A549 treated with ZK216348 at 1 μM for 4 hours (cell line): Measurements from ENCODE around the gene KRTAP16-1. TPM values are rescaled to one million over a fixed set of nuclear protein-coding genes. Genes with fewer than 3 reads are reported as not detected.

ENCODE experiments used
- total RNA-seq: library from RNA; stranded (reverse); fragments of 200-300 nt; extraction: Qiagen RNA extraction; gene quantifications from 5 replicates; pipeline ENCODE4 v1.2.3, GENCODE V29; 2022; ENCODE audit warnings: low read depth

The KRTAP16-1 gene
- total RNA-seq = not detected in 5 replicates

GRCh38 chr17:41308918-41309359 is at the start of gene KRTAP16-1:
KRTAP16-1 (minus strand) TSS chr17:41309309; CDS start chr17:41309253, 56 bp downstream.

GRCh38 chr17:41350381-41350878 is 41.3 kb upstream of the KRTAP16-1 start, which contains the start of gene KRT33A:
KRT33A (minus strand) TSS chr17:41350828; CDS start chr17:41350767, 61 bp downstream.

DNA sequence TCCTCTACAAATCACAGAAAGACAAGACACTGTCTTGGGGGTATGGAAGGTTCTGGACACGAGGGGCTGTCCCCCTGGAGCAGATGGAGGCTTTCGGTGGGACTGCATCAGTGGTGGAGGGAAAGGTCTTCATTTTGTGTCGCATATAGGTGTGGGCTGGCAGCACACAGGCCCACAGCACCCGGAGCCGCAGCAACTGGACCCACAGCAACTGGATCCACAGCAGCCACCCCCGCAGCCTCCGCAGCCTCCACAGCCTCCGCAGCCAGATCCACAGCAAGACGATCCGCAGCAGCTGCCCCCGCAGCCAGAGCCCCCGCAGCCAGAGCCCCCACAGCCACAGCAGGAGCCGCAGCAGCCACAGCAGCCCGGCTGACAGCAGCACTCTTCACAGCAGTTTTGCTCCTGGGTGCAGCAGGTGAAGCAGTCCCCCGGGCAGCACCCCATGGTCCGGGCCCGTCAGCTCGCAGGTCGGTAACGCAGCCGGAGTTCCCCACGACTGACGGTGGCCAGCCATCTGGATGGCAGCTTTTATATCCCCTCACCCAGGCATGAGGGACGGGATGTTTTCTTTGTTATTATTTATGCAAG is 6.2 kb upstream of the KRTAP16-1 start, which contains the start of gene KRTAP17-1:
Gene KRTAP17-1, minus strand, starts transcription at position 507 of the 591 bp plus-strand sequence. Its CDS starts 60 bp downstream, at position 447.

DNA sequence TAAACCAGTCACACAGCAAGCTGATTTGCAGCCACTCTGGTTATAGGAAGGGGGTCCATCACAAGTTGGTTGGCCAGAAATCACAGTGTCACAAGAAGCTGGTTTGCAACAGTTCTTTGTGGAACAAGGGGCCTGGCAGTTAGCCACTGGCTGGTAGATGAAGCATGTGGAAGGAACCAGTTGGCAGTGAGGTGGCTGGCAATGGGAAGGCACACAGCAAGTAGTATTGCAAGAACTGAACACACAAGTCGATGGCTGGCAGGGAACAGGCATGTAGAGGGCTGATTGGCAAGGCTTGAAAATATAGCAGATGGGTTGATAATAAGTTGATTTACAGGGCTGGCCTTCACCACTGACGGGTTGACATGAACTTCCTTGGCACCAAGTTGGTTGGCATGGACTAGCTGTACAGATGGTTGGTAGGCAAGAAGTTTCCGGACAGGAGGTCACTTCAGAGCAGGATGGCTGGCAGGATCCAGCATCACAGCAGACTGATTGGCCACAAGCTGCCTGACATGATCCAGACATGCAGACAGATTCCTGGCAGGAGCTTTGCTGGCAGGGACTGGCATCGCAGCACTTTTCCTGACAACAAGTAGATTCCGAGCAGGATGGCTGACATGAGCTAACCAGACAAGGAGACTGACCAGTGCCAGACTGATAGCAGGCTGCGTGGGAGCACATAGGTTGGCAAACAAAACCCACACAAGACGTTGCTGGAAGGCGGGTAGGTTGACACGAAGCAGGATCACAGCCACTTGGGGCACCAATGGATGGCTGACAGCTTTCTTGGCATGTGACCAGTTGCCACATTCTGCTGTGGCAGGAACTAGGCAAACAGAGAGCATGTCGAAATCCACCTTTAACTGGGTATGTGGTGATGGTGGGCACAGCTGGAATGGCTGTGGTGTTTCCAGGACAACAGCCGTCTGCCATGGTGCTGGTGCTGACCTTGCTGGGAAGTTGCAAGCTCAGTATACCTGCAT is 6.9 kb downstream of the KRTAP16-1 start, which contains the start of gene KRTAP29-1:
Gene KRTAP29-1, minus strand, starts transcription at position 936 of the 986 bp plus-strand sequence. Its CDS starts 0 bp downstream, at position 936.

GRCh38 chr17:41275648-41276190 is 33.4 kb downstream of the KRTAP16-1 start, which contains the start of gene KRTAP9-7:
KRTAP9-7 (plus strand) TSS chr17:41275698; CDS start chr17:41275698, 0 bp downstream.

DNA sequence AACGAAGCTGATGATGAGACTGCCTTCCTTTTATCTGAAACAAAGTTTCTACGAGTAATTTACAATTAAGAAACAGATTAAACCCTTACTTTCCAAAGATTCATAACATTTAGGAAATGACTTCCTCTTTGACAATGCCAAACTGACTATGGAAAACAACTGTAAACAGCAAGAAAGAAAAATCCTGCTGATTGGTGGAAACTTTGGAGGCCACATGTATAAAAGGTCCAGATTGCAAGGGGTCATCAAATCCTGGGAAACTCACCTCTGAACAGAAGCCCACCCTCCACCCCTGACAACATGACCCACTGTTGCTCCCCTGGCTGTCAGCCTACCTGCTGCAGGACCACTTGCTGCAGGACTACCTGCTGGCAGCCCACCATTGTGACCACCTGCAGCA is 44.0 kb downstream of the KRTAP16-1 start, which contains the start of gene KRTAP9-6:
Gene KRTAP9-6, plus strand, starts transcription at position 301 of the 400 bp plus-strand sequence. Its CDS starts 0 bp downstream, at position 301.

Other genes with a start within 250 kb of the KRTAP16-1 start
- gene KRTAP2-3, start 249.2 kb downstream of the KRTAP16-1 start, total RNA-seq = not detected in 5 replicates
- gene KRTAP2-4, start 243.4 kb downstream of the KRTAP16-1 start, total RNA-seq = not detected in 5 replicates
- not detected in 5 replicates for gene KRTAP4-7, start 225.2 kb downstream of the KRTAP16-1 start, total RNA-seq
- not detected in 5 replicates for gene KRTAP4-8, start 211.2 kb downstream of the KRTAP16-1 start, total RNA-seq
- not detected in 5 replicates for gene KRTAP4-16, start 207.1 kb downstream of the KRTAP16-1 start, total RNA-seq
- not detected in 5 replicates for gene KRTAP4-9, start 203.9 kb downstream of the KRTAP16-1 start, total RNA-seq
- not detected in 5 replicates for gene KRTAP4-11, start 190.9 kb downstream of the KRTAP16-1 start, total RNA-seq
- not detected in 5 replicates for gene KRTAP4-12, start 185.1 kb downstream of the KRTAP16-1 start, total RNA-seq
- not detected in 5 replicates for gene KRTAP4-6, start 168.8 kb downstream of the KRTAP16-1 start, total RNA-seq
- not detected in 5 replicates for gene KRTAP4-5, start 159.5 kb downstream of the KRTAP16-1 start, total RNA-seq
- gene KRTAP4-4, start 148.6 kb downstream of the KRTAP16-1 start, total RNA-seq = not detected in 5 replicates
- gene KRTAP4-3, start 141.1 kb downstream of the KRTAP16-1 start, total RNA-seq = not detected in 5 replicates
- gene KRTAP4-2, start 131.1 kb downstream of the KRTAP16-1 start, total RNA-seq = not detected in 5 replicates
- 0.32 TPM in 1 of 5 replicates, not detected in the others for gene KRTAP4-1, start 124.4 kb downstream of the KRTAP16-1 start, total RNA-seq
- not detected in 5 replicates for gene KRTAP9-1, start 119.4 kb downstream of the KRTAP16-1 start, total RNA-seq
- gene KRTAP9-2, start 82.7 kb downstream of the KRTAP16-1 start, total RNA-seq = not detected in 5 replicates
- gene KRTAP9-3, start 76.9 kb downstream of the KRTAP16-1 start, total RNA-seq = not detected in 5 replicates
- gene KRTAP9-8, start 71.3 kb downstream of the KRTAP16-1 start, total RNA-seq = not detected in 5 replicates
- not detected in 5 replicates for gene KRTAP9-4, start 59.6 kb downstream of the KRTAP16-1 start, total RNA-seq
- gene KRTAP9-9, start 53.9 kb downstream of the KRTAP16-1 start, total RNA-seq = not detected in 5 replicates
- gene KRTAP9-6, start 43.9 kb downstream of the KRTAP16-1 start, total RNA-seq = not detected in 5 replicates
- gene KRTAP9-7, start 33.6 kb downstream of the KRTAP16-1 start, total RNA-seq = not detected in 5 replicates
- not detected in 5 replicates for gene KRTAP29-1, start 6.5 kb downstream of the KRTAP16-1 start, total RNA-seq
- gene KRTAP17-1, start 6.4 kb upstream of the KRTAP16-1 start, total RNA-seq = not detected in 5 replicates
- gene KRT33A, start 41.5 kb upstream of the KRTAP16-1 start, total RNA-seq = not detected in 5 replicates
- gene KRT33B, start 60.5 kb upstream of the KRTAP16-1 start, total RNA-seq = not detected in 5 replicates
- 0.20 to 0.78 TPM (median 0.31 TPM) in 5 replicates for gene KRT34, start 73.0 kb upstream of the KRTAP16-1 start, total RNA-seq
- gene KRT31, start 88.3 kb upstream of the KRTAP16-1 start, total RNA-seq = not detected in 5 replicates
- gene KRT37, start 115.3 kb upstream of the KRTAP16-1 start, total RNA-seq = not detected in 5 replicates
- gene KRT38, start 131.7 kb upstream of the KRTAP16-1 start, total RNA-seq = not detected in 5 replicates
- not detected in 5 replicates for gene KRT32, start 158.1 kb upstream of the KRTAP16-1 start, total RNA-seq
- not detected in 5 replicates for gene KRT35, start 171.8 kb upstream of the KRTAP16-1 start, total RNA-seq
- not detected in 5 replicates for gene KRT36, start 180.6 kb upstream of the KRTAP16-1 start, total RNA-seq
- 0.21 to 0.28 TPM in 2 of 5 replicates, not detected in the others for gene KRT13, start 196.3 kb upstream of the KRTAP16-1 start, total RNA-seq
- 3.1 to 5.1 TPM (median 4.0 TPM) in 5 replicates for gene KRT15, start 209.6 kb upstream of the KRTAP16-1 start, total RNA-seq
- 32.9 to 64.6 TPM (median 54.2 TPM) in 5 replicates for gene KRT19, start 219.0 kb upstream of the KRTAP16-1 start, total RNA-seq